Measurements from ENCODE around the gene CACNA1C. TPM values are rescaled to one million over a fixed set of nuclear protein-coding genes. Genes with fewer than 3 reads are reported as not detected.

The CACNA1C gene
- total RNA-seq, 1 experiment from 2014 or later, result 1.1 TPM

- Histone ChIP-seq H3K27ac (ENCODE audit: insufficient read length, low read depth, low read length) (no peak overlapping the region), H2BK20ac (ENCODE audit: low read depth, low read length, poor library complexity, severe bottlenecking) (no peak overlapping the region), H3K9me3 (ENCODE audit: control insufficient read depth, low read depth, low read length) (no peaks in the 10 kb centered on the region), H3K18ac (ENCODE audit: insufficient read length, low read depth, low read length) (no peak overlapping the region), H3K27me3 (ENCODE audit: insufficient read depth, low read length) (peaks cover 7% of the 10 kb centered on the region; the same call in 1 of the 2 replicates), H4K5ac (ENCODE audit: insufficient read length, low read depth, low read length) (no peak overlapping the region), H3K56ac (ENCODE audit: insufficient read length, low read depth, low read length) (no peak overlapping the region), H3T11ph (ENCODE audit: low read length) (no peak overlapping the region), H2BK15ac (ENCODE audit: low read depth, low read length) (no peak overlapping the region), H4K8ac (replicated peaks; ENCODE audit: insufficient read length, low read depth, low read length) (no peak overlapping the region), H3K79me1 (ENCODE audit: insufficient read depth, low read depth, low read length, poor library complexity, severe bottlenecking) (no peaks in the 10 kb centered on the region), H2AFZ (ENCODE audit: low read length) (no peak overlapping the region), H3K23ac (ENCODE audit: insufficient read length, low read depth, low read length) (no peak overlapping the region), H4K91ac (ENCODE audit: insufficient read length, low read depth, low read length) (no peak overlapping the region), H2AK5ac (ENCODE audit: insufficient read length, low read length) (no peak overlapping the region), H3K79me2 (ENCODE audit: insufficient read depth, low read length) (no peaks in the 10 kb centered on the region), H3K4me1 (ENCODE audit: insufficient read depth, low read length) (no peaks in the 10 kb centered on the region), H3K4me2 (ENCODE audit: insufficient read depth, insufficient read length, low read length) (no peak overlapping the region), H2BK5ac (ENCODE audit: insufficient read length, low read length) (no peak overlapping the region), H2BK120ac (ENCODE audit: low read depth, low read length, poor library complexity, severe bottlenecking) (no peak overlapping the region), H3K23me2 (ENCODE audit: insufficient read length, low read depth, low read length, poor library complexity, severe bottlenecking) (peaks cover 6% of the 10 kb centered on the region), H3K4ac (ENCODE audit: low read depth, low read length) (no peak overlapping the region), H4K20me1 (ENCODE audit: control insufficient read depth, insufficient read depth, insufficient read length) (no peaks in the 10 kb centered on the region), H3K9ac (ENCODE audit: extremely low read depth, insufficient read length, low read length) (no peak overlapping the region), H2BK12ac (ENCODE audit: insufficient read length, low read depth, low read length) (no peak overlapping the region), H3K14ac (ENCODE audit: insufficient read depth, low read length) (no peak overlapping the region)
- no peak overlapping the region for H3K4me3 Mint-ChIP-seq
- WGBS (ENCODE audit: extremely low coverage, insufficient read length, low lambda C conversion rate), result no CpG with 5 or more reads among the region's 3 CpGs
- H3K9me3 Mint-ChIP-seq, result no peaks in the 10 kb centered on the region
- peaks cover 3 to 7% of the 10 kb centered on the region in 2 experiments; a peak in 3 of 4 replicates for H3K4me1 Mint-ChIP-seq
- H3K36me3 Mint-ChIP-seq (ENCODE audit: insufficient read depth in 1 of 3, low read depth in 3 of 3), result no peaks in the 10 kb centered on the region; a peak in 2 of 7 replicates
- DNase-seq, result no peak
- no peak for TF ChIP-seq CTCF (conservative IDR thresholded peaks at IDR 0.05)
- no peak overlapping the region for H3K27ac Mint-ChIP-seq
- peaks cover 54% of the 10 kb centered on the region for H3K27me3 Mint-ChIP-seq (ENCODE audit: low read depth)
Measured at GRCh38 chr12:2580821-2581220, 528.0 kb downstream of the CACNA1C start.

Measured in H9 (cell line).